ENCODE results near the gene MRFAP1.

MRFAP1 gene

GRCh38 chr4:6640292-6641163, at the start of gene MRFAP1:
Gene MRFAP1, plus strand, starts transcription at chr4:6640685. Its CDS starts 178 bp downstream, at chr4:6640863.
- DNase-seq = peak; percentile 78

- no peak for DNase-seq
Observed at GRCh38 chr4:6591313-6591712, 49.2 kb upstream of the MRFAP1 start.

GRCh38 chr4:6591781-6592180, 48.7 kb upstream of the MRFAP1 start:
- DNase-seq = peak; percentile 67

- DNase-seq = no peak
Observed at GRCh38 chr4:6592804-6593563, 47.5 kb upstream of the MRFAP1 start.

GRCh38 chr4:6594341-6594740, 46.1 kb upstream of the MRFAP1 start:
- DNase-seq = no peak

GRCh38 chr4:6594826-6595355, 45.6 kb upstream of the MRFAP1 start:
- no peak for DNase-seq

- peak; percentile 54 for DNase-seq
Observed at GRCh38 chr4:6595897-6596537, 44.5 kb upstream of the MRFAP1 start.

- no peak for DNase-seq
Observed at GRCh38 chr4:6596948-6597347, 43.5 kb upstream of the MRFAP1 start.

- no peak for DNase-seq
Observed at GRCh38 chr4:6598127-6598526, 42.4 kb upstream of the MRFAP1 start.

GRCh38 chr4:6598641-6599040, 41.8 kb upstream of the MRFAP1 start:
- DNase-seq = no peak

GRCh38 chr4:6601661-6602250, 38.7 kb upstream of the MRFAP1 start:
- DNase-seq = no peak

GRCh38 chr4:6602289-6602688, 38.2 kb upstream of the MRFAP1 start:
- no peak for DNase-seq

GRCh38 chr4:6603128-6603527, 37.4 kb upstream of the MRFAP1 start:
- DNase-seq = no peak

GRCh38 chr4:6605114-6605513, 35.4 kb upstream of the MRFAP1 start:
- DNase-seq = no peak

- DNase-seq = no peak
Observed at GRCh38 chr4:6605605-6606004, 34.9 kb upstream of the MRFAP1 start.

- DNase-seq = no peak
Observed at GRCh38 chr4:6606465-6607235, 33.8 kb upstream of the MRFAP1 start.

GRCh38 chr4:6607368-6608055, 33.0 kb upstream of the MRFAP1 start:
- DNase-seq = no peak

GRCh38 chr4:6608758-6609414, 31.6 kb upstream of the MRFAP1 start:
- no peak for DNase-seq

- DNase-seq = no peak
Observed at GRCh38 chr4:6609415-6610079, 30.9 kb upstream of the MRFAP1 start.

GRCh38 chr4:6610856-6611430, 29.5 kb upstream of the MRFAP1 start:
- no peak for DNase-seq
